OCI-LY3 (cell line): ENCODE results near the gene CREB3.

ENCODE experiments used
- H2AFZ ChIP-seq: fragments of 200-600, 300-600 bp; shearing (Covaris generic); 2 replicates; pipeline ENCODE4 v1.6.0; 2014; ENCODE audit warnings: antibody characterized with exemption, low read depth, low read length
- H3K27ac ChIP-seq: fragments of 200-600, 300-600 bp; sonication (generic); 2 replicates; pipeline ENCODE4 v1.5.1; 2014; ENCODE audit warnings: mild to moderate bottlenecking, low read length, moderate library complexity, mixed read lengths
- H3K27me3 ChIP-seq: fragments of 200-600, 300-600 bp; sonication (generic); 2 replicates; pipeline ENCODE4 v1.6.1; 2014; ENCODE audit warnings: low read depth, low read length, mixed read lengths
- H3K36me3 ChIP-seq: fragments of 200-600, 300-600 bp; sonication (generic); replicated peaks from 2 replicates; pipeline ENCODE3; 2014; ENCODE audit warnings: low read depth, low read length, mixed read lengths
- H3K4me1 ChIP-seq: fragments of 300-600, 200-600 bp; sonication (generic); 2 replicates; pipeline ENCODE4 v1.6.1; 2014; ENCODE audit warnings: low read length, mixed read lengths
- H3K4me2 ChIP-seq: fragments of 200-600, 300-600 bp; sonication (generic); 2 replicates; pipeline ENCODE4 v1.6.1; 2014; ENCODE audit warnings: low read length, mixed read lengths
- H3K4me3 ChIP-seq: fragments of 300-600, 200-600 bp; sonication (generic); 2 replicates; pipeline ENCODE4 v1.5.1; 2014; ENCODE audit warnings: antibody characterized with exemption, mild to moderate bottlenecking, low read length, moderate library complexity
- H3K79me2 ChIP-seq: fragments of 300-600, 200-600 bp; shearing (Covaris generic); 2 replicates; pipeline ENCODE4 v1.6.1; 2014; ENCODE audit warnings: mild to moderate bottlenecking, low read length, mixed read lengths
- H3K9ac ChIP-seq: fragments of 300-600, 200-600 bp; shearing (Covaris generic); 2 replicates; pipeline ENCODE4 v1.6.0; 2014; ENCODE audit warnings: mild to moderate bottlenecking, low read length, moderate library complexity
- H3K9me3 ChIP-seq: fragments of 200-600, 300-600 bp; shearing (Covaris generic); 2 replicates; pipeline ENCODE4 v1.6.1; 2014; ENCODE audit warnings: low read length, mixed read lengths; ENCODE audit not compliant: insufficient read depth
- H4K20me1 ChIP-seq: fragments of 200-600, 300-600 bp; sonication (generic); 2 replicates; pipeline ENCODE4 v1.6.1; 2016; ENCODE audit warnings: low read length, mixed read lengths; ENCODE audit not compliant: insufficient read depth
- CTCF ChIP-seq: fragments of 200-600, 300-600 bp; sonication (generic); IDR thresholded peaks from 2 replicates; pipeline ENCODE4 v1.5.1; 2014; ENCODE audit warnings: antibody characterized with exemption, low read length, low read depth
- EZH2phosphoT487 ChIP-seq: fragments of 200-600 bp; shearing (Covaris generic); IDR thresholded peaks from 2 replicates; pipeline ENCODE4 v1.6.1; 2018; ENCODE audit warnings: antibody characterized with exemption, mixed run types, low read depth

The CREB3 gene

GRCh38 chr9:35711501-35712428 lies 20.7 kb upstream of the CREB3 start:
- H3K4me3 ChIP-seq: no peak overlapping the region
- TF ChIP-seq CTCF (no peak), EZH2phosphoT487 (no peak)
- peaks cover 68% of the 10 kb centered on the region for H3K36me3 ChIP-seq
- H4K20me1 ChIP-seq: no peaks in the 10 kb centered on the region
- no peaks in the 10 kb centered on the region for H3K9me3 ChIP-seq
- H3K27me3 ChIP-seq: no peaks in the 10 kb centered on the region
- no peak overlapping the region for H3K27ac ChIP-seq
- H3K4me1 ChIP-seq: no peaks in the 10 kb centered on the region
- no peak overlapping the region for H3K4me2 ChIP-seq
- no peak overlapping the region for H2AFZ ChIP-seq
- H3K9ac ChIP-seq: no peak overlapping the region
- no peaks in the 10 kb centered on the region for H3K79me2 ChIP-seq

DNA sequence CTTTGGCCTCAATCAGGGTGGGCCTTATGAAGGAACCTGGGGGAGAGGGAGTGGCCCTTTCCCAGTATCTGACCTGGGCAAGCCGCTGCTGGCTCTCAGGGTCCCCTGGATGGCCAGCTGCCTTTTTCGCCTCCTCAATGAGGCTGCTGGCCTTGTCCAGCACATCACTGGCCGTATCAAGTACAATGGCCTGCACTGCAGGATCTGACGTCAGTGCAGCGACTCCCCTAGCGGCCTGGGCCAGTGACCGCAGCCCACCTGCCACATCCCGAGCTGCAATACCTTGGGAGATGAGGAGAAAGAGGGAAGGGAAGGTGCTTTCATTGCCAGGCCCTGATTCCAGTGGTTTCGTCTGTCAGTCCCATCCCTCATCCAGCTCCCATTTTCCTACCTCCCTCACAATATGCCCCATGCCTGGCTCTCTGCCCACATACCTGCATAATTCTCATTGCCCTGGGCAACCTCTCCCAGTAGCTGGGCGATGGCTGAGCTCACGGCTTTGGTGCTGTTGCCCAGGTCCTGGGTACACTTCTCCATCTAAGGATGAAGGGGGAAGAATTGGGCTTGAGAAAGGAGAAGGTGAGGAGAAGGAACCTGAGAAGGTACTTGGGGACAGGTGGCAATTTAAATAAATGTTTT lies 19.6 kb upstream of the CREB3 start:
- Histone ChIP-seq H3K4me2 (no peak overlapping the region), H3K9me3 (no peaks in the 10 kb centered on the region), H3K4me1 (no peaks in the 10 kb centered on the region), H3K27ac (no peak overlapping the region), H3K9ac (no peak overlapping the region), H3K4me3 (no peak overlapping the region), H4K20me1 (no peaks in the 10 kb centered on the region), H3K36me3 (peaks cover 68% of the 10 kb centered on the region), H3K79me2 (no peaks in the 10 kb centered on the region), H3K27me3 (no peaks in the 10 kb centered on the region), H2AFZ (no peak overlapping the region)
- TF ChIP-seq EZH2phosphoT487: no peak

GRCh38 chr9:35713578-35713977 lies 18.9 kb upstream of the CREB3 start:
- H3K4me3 ChIP-seq: no peak overlapping the region
- H3K9me3 ChIP-seq: no peaks in the 10 kb centered on the region
- peaks cover 70% of the 10 kb centered on the region for H3K36me3 ChIP-seq
- H3K4me1 ChIP-seq: no peaks in the 10 kb centered on the region
- H3K9ac ChIP-seq: no peak overlapping the region
- no peak overlapping the region for H3K27ac ChIP-seq
- H3K79me2 ChIP-seq: no peaks in the 10 kb centered on the region
- TF ChIP-seq EZH2phosphoT487 (no peak), CTCF (no peak)
- no peak overlapping the region for H2AFZ ChIP-seq
- H3K27me3 ChIP-seq: no peaks in the 10 kb centered on the region
- no peak overlapping the region for H3K4me2 ChIP-seq
- no peaks in the 10 kb centered on the region for H4K20me1 ChIP-seq

DNA sequence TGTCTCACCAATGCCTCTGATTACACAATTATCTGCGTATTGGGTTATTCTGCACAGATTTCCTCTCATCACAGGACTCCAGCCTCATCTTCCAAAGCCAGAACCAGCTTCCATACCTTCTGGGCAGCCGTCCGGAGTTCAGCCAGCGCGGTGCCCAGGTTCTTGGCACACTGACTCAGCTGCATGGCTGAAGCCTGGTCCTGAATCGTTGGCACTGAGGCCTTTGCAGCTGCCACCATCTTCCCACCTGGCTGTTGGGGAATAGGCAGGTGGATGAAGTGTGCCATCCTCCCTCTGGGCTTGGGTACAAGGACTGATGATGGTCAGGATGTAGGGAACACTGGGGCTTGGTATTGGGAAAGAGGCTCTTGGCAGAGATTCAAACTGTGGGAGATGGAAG lies 18.3 kb upstream of the CREB3 start:
- no peaks in the 10 kb centered on the region for H3K4me1 ChIP-seq
- no peaks in the 10 kb centered on the region for H3K79me2 ChIP-seq
- no peak overlapping the region for H3K27ac ChIP-seq
- H3K4me2 ChIP-seq: no peak overlapping the region
- H3K9ac ChIP-seq: no peak overlapping the region
- no peak for TF ChIP-seq EZH2phosphoT487
- no peak for TF ChIP-seq CTCF
- H3K27me3 ChIP-seq: no peaks in the 10 kb centered on the region
- H2AFZ ChIP-seq: no peak overlapping the region
- peaks cover 74% of the 10 kb centered on the region for H3K36me3 ChIP-seq
- no peak overlapping the region for H3K4me3 ChIP-seq
- H3K9me3 ChIP-seq: no peaks in the 10 kb centered on the region
- H4K20me1 ChIP-seq: no peaks in the 10 kb centered on the region
